ENCODE data around the gene MIX23.

Gene MIX23

GRCh38 chr3:122316368-122316767 lies 66.7 kb downstream of the MIX23 start:
- no peak overlapping the region for H2AFZ ChIP-seq (ENCODE audit: low read depth, low read length)
- H4K20me1 ChIP-seq (ENCODE audit: insufficient read depth, low read length): no peaks in the 10 kb centered on the region
- H3K36me3 ChIP-seq (replicated peaks; ENCODE audit: low read depth, low read length): no peaks in the 10 kb centered on the region
- H3K4me2 ChIP-seq (ENCODE audit: low read length): no peak overlapping the region
- no peak overlapping the region for H3K27ac ChIP-seq (ENCODE audit: low read length)
- no peaks in the 10 kb centered on the region for H3K79me2 ChIP-seq (ENCODE audit: low read length)
- TF ChIP-seq CTCF (IDR thresholded peaks at IDR 0.05; ENCODE audit: low read depth, low read length): no peak
- no peak overlapping the region for H3K4me3 ChIP-seq (ENCODE audit: low read length)
- H3K4me1 ChIP-seq (ENCODE audit: low read length): no peaks in the 10 kb centered on the region
- no peak overlapping the region for H3K9ac ChIP-seq (ENCODE audit: low read length)
- H3K27me3 ChIP-seq (ENCODE audit: low read depth, low read length): no peaks in the 10 kb centered on the region
- H3K9me3 ChIP-seq (ENCODE audit: insufficient read depth, low read length): 0 out of 2 replicates have a peak, but pooled peaks cover 5% of the 10 kb centered on the region

GRCh38 chr3:122315619-122316018 lies 67.4 kb downstream of the MIX23 start:
- H3K36me3 ChIP-seq (replicated peaks; ENCODE audit: low read depth, low read length): no peaks in the 10 kb centered on the region

DNA sequence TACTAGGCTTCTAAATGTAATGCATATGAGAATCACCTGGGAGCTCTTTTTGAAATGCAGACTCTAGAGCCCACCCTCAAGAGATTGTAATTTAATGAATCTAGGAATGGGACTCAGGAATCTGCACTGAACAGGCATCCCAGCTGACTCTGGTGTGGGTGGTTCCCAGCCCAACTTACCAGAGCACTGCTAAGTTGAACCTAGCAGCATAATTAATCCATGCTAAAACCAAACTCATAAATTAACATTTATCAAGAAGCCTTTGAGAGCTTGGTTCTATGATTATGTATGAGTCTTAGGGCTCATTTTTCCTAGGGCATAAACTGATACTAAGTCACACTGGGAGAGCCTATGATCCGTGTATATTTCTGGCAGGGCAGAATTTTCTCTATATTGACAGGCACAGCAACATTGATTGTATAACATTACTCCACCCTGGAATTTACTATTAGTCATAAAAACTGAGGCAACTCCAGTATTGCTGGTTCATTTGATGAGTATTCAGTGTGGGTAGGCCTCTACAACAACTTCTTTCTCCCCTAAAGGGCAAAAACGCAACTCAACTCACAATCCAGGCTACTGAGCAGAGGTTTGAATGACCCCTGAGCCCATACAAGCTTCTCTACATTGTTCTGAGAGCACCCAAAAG lies 68.7 kb downstream of the MIX23 start:
- H3K9ac ChIP-seq (ENCODE audit: low read length): no peak overlapping the region
- H3K4me3 ChIP-seq (ENCODE audit: low read length): no peak overlapping the region
- no peak overlapping the region for H2AFZ ChIP-seq (ENCODE audit: low read depth, low read length)
- no peaks in the 10 kb centered on the region for H3K79me2 ChIP-seq (ENCODE audit: low read length)
- no peaks in the 10 kb centered on the region for H3K36me3 ChIP-seq (replicated peaks; ENCODE audit: low read depth, low read length)
- no peaks in the 10 kb centered on the region for H3K4me1 ChIP-seq (ENCODE audit: low read length)
- TF ChIP-seq EZH2phosphoT487 (IDR thresholded peaks at IDR 0.05; ENCODE audit: low read depth) (no peak), CTCF (IDR thresholded peaks at IDR 0.05; ENCODE audit: low read depth, low read length) (no peak)
- no peak overlapping the region for H3K27ac ChIP-seq (ENCODE audit: low read length)
- no peaks in the 10 kb centered on the region for H3K27me3 ChIP-seq (ENCODE audit: low read depth, low read length)
- H3K9me3 ChIP-seq (ENCODE audit: insufficient read depth, low read length): 0 out of 2 replicates have a peak, but pooled peaks cover 1% of the 10 kb centered on the region
- H4K20me1 ChIP-seq (ENCODE audit: insufficient read depth, low read length): no peaks in the 10 kb centered on the region
- no peak overlapping the region for H3K4me2 ChIP-seq (ENCODE audit: low read length)

More at GRCh38 chr3:122315619-122316018, 67.4 kb downstream of the MIX23 start:
- Histone ChIP-seq H3K4me3 (ENCODE audit: low read length) (no peak overlapping the region), H3K9me3 (ENCODE audit: insufficient read depth, low read length) (0 out of 2 replicates have a peak, but pooled peaks cover 5% of the 10 kb centered on the region), H3K4me1 (ENCODE audit: low read length) (no peaks in the 10 kb centered on the region), H3K4me2 (ENCODE audit: low read length) (no peak overlapping the region), H4K20me1 (ENCODE audit: insufficient read depth, low read length) (no peaks in the 10 kb centered on the region), H2AFZ (ENCODE audit: low read depth, low read length) (no peak overlapping the region), H3K9ac (ENCODE audit: low read length) (no peak overlapping the region), H3K27ac (ENCODE audit: low read length) (no peak overlapping the region), H3K27me3 (ENCODE audit: low read depth, low read length) (no peaks in the 10 kb centered on the region), H3K79me2 (ENCODE audit: low read length) (no peaks in the 10 kb centered on the region)
- TF ChIP-seq EZH2phosphoT487 (IDR thresholded peaks at IDR 0.05; ENCODE audit: low read depth) (no peak), CTCF (IDR thresholded peaks at IDR 0.05; ENCODE audit: low read depth, low read length) (no peak)

GRCh38 chr3:122313281-122313680 lies 69.8 kb downstream of the MIX23 start:
- Histone ChIP-seq H3K36me3 (replicated peaks; ENCODE audit: low read depth, low read length) (no peaks in the 10 kb centered on the region), H3K27ac (ENCODE audit: low read length) (no peak overlapping the region), H2AFZ (ENCODE audit: low read depth, low read length) (no peak overlapping the region), H3K4me3 (ENCODE audit: low read length) (no peak overlapping the region), H3K9me3 (ENCODE audit: insufficient read depth, low read length) (no peaks in the 10 kb centered on the region), H4K20me1 (ENCODE audit: insufficient read depth, low read length) (no peaks in the 10 kb centered on the region), H3K4me2 (ENCODE audit: low read length) (no peak overlapping the region), H3K79me2 (ENCODE audit: low read length) (no peaks in the 10 kb centered on the region), H3K9ac (ENCODE audit: low read length) (no peak overlapping the region), H3K27me3 (ENCODE audit: low read depth, low read length) (no peaks in the 10 kb centered on the region), H3K4me1 (ENCODE audit: low read length) (no peaks in the 10 kb centered on the region)
- TF ChIP-seq CTCF (IDR thresholded peaks at IDR 0.05; ENCODE audit: low read depth, low read length) (no peak), EZH2phosphoT487 (IDR thresholded peaks at IDR 0.05; ENCODE audit: low read depth) (no peak)

Measured in OCI-LY3 (cell line).